A673 (cell line): Measurements from ENCODE around the gene REV3L. TPM values are rescaled to one million over a fixed set of nuclear protein-coding genes. Genes with fewer than 3 reads are reported as not detected.

Experiments
- BruUV-seq: library from RNA; stranded (reverse); fragments of 400-500 nt; replicated peaks from 2 replicates; lab custom pipeline; 2021; lab: Mats Ljungman, UMichigan
- CTCF ChIA-PET: fragments of 300-600 bp; sonication (Branson Sonifier 250); formaldehyde crosslinking; loops from one replicate; lab custom pipeline; 2022; ENCODE audit warnings: antibody characterized with exemption; lab: Charles Lee
- POLR2A ChIA-PET: fragments of 300-600 bp; sonication (Branson Sonifier 250); formaldehyde crosslinking; loops from one replicate; lab custom pipeline; 2022; ENCODE audit warnings: antibody characterized with exemption; ENCODE audit not compliant: low non-redundant PET; lab: Charles Lee
- DNase-seq: peaks from one replicate; pipeline ENCODE4 v3.0.0-alpha.2; 2015; ENCODE audit warnings: low spot score
- H3K27ac ChIP-seq: fragments of 200-600 bp; sonication (generic); 2 replicates; pipeline ENCODE4 v1.5.1; 2016; ENCODE audit warnings: mixed run types, low read depth, mild to moderate bottlenecking, mixed read lengths, antibody characterized with exemption, low read length; ENCODE audit not compliant: poor library complexity, severe bottlenecking
- H3K27me3 ChIP-seq: fragments of 200-600 bp; sonication (generic); replicated peaks from 2 replicates; pipeline ENCODE4 v1.6.1; 2017; ENCODE audit warnings: mixed run types, low read depth, mild to moderate bottlenecking, mixed read lengths, antibody characterized with exemption, low read length; ENCODE audit not compliant: insufficient read depth, poor library complexity
- H3K36me3 ChIP-seq: fragments of 200-600 bp; sonication (generic); 2 replicates; pipeline ENCODE4 v1.6.1; 2016; ENCODE audit warnings: mixed run types, mild to moderate bottlenecking, mixed read lengths, antibody characterized with exemption, low read length; ENCODE audit not compliant: insufficient read depth, poor library complexity, severe bottlenecking
- H3K4me1 ChIP-seq: fragments of 200-600 bp; sonication (generic); 2 replicates; pipeline ENCODE4 v1.6.1; 2017; ENCODE audit warnings: mixed run types, mild to moderate bottlenecking, mixed read lengths, antibody characterized with exemption, low read length; ENCODE audit not compliant: insufficient read depth, poor library complexity, severe bottlenecking
- H3K4me3 ChIP-seq: fragments of 200-600 bp; sonication (generic); 2 replicates; pipeline ENCODE4 v1.5.1; 2016; ENCODE audit warnings: low read depth, mixed run types, mild to moderate bottlenecking, mixed read lengths, low read length; ENCODE audit not compliant: poor library complexity, severe bottlenecking
- H3K9me3 ChIP-seq: fragments of 200-600 bp; sonication (generic); 2 replicates; pipeline ENCODE4 v1.6.1; 2016; ENCODE audit warnings: mixed run types, low read depth, mild to moderate bottlenecking, mixed read lengths, antibody characterized with exemption, low read length; ENCODE audit not compliant: poor library complexity, severe bottlenecking
- CTCF ChIP-seq: fragments of 300-800, 200-600 bp; sonication (generic); conservative IDR thresholded peaks from 2 replicates; pipeline ENCODE4 v1.5.1; 2017; ENCODE audit warnings: low read depth, mild to moderate bottlenecking, antibody characterized with exemption, low read length, moderate library complexity, mixed read lengths
- EZH2 ChIP-seq: fragments of 200-600 bp; sonication (generic); IDR thresholded peaks from 2 replicates; pipeline ENCODE4 v1.6.1; 2017; ENCODE audit warnings: borderline replicate concordance, low read depth, mild to moderate bottlenecking, mixed read lengths, antibody characterized with exemption, low read length; ENCODE audit not compliant: poor library complexity, severe bottlenecking
- intact Hi-C: fragments of 100-400 bp; cut with micrococcal nuclease; formaldehyde crosslinking; loops from one replicate; pipeline ENCODE4 v1.10.0; 2022; ENCODE audit not compliant: unreplicated experiment
- total RNA-seq: library from RNA; stranded (reverse); gene quantifications from 2 replicates; pipeline ENCODE4 v1.2.3, GENCODE V29; 2021

REV3L gene
- total RNA-seq, 1 experiment from 2014 or later, result 24.0 TPM

GRCh38 chr6:111354758-111355555, 128.1 kb downstream of the REV3L start:
- TF ChIP-seq CTCF (no peak), EZH2 (no peak)
- Histone ChIP-seq H3K9me3 (no peaks in the 10 kb centered on the region), H3K4me1 (no peaks in the 10 kb centered on the region), H3K36me3 (peaks cover 32% of the 10 kb centered on the region), H3K4me3 (no peak overlapping the region), H3K27ac (no peak overlapping the region), H3K27me3 (no peaks in the 10 kb centered on the region)
- BruUV-seq, result no TSS peak
- ChIA-PET CTCF (no interaction called here), POLR2A (no interaction called here)
- intact Hi-C loops, result no loop called here
- no peak for DNase-seq

- no peak for DNase-seq
- Histone ChIP-seq H3K27me3 (no peaks in the 10 kb centered on the region), H3K27ac (no peak overlapping the region), H3K4me1 (no peaks in the 10 kb centered on the region), H3K4me3 (no peak overlapping the region), H3K36me3 (peaks cover 38% of the 10 kb centered on the region), H3K9me3 (no peaks in the 10 kb centered on the region)
- BruUV-seq, result no TSS peak
- CTCF ChIA-PET, result interaction anchor here (0.6 kb wide), 1 partner anchor 301 kb away, joined by 3 read pairs; no protein-coding TSS in a partner anchor
- intact Hi-C loops, result no loop called here
- POLR2A ChIA-PET, result no interaction called here
- TF ChIP-seq CTCF (no peak), EZH2 (no peak)
These were observed 129.0 kb downstream of the REV3L start for GRCh38 chr6:111353912-111354462.

- no peak overlapping the region for H3K4me3 ChIP-seq
- ChIA-PET POLR2A (no interaction called here), CTCF (no interaction called here)
- H3K27ac ChIP-seq, result no peak overlapping the region
- BruUV-seq, result no TSS peak
- peaks cover 26% of the 10 kb centered on the region for H3K36me3 ChIP-seq
- no peaks in the 10 kb centered on the region for H3K4me1 ChIP-seq
- H3K27me3 ChIP-seq, result no peaks in the 10 kb centered on the region
- H3K9me3 ChIP-seq, result no peaks in the 10 kb centered on the region
- TF ChIP-seq EZH2 (no peak), CTCF (no peak)
- DNase-seq, result no peak
- intact Hi-C loops, result no loop called here
These were observed 135.4 kb downstream of the REV3L start for GRCh38 chr6:111347589-111347988.
